ENCODE measurements around the gene TNFRSF4. TPM values are rescaled to one million over a fixed set of nuclear protein-coding genes. Genes with fewer than 3 reads are reported as not detected.

Gene TNFRSF4
- total RNA-seq, 1 experiment from 2014 or later: 0.62 TPM

DNA sequence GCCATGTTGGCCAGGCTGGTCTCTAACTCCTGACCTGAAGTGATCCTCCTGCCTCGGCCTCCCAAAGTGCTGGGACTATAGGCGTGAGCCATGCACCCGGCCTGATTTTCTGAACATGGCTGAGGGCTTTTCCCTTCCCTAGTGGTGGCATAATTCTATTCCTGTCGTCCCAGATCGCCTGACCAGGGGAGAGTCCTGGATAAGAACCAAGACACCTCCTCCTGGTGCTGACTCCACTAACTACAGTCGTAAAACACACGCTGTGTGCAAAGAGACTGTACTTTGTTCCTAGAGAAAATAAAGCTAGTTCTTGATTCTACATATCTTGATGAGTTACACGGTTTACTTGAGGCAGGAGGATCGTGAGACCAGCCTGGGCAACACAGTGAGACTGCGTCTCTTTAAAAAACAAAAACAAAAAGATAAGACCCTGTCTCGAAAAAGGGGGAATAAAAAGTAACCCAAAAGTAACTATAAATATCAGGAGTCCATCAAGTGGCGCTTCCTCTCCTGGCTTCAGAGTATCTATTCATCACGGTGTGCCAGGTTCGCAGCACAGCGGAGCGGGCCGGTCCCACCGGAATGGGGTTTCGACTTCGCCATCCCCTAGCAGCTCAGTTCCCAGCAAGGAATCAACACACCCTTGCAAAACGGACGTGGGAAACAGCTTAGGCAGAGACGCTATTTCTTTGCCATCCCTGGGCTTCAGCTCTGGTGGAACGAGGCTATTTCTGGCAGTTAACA lies 16.9 kb upstream of the TNFRSF4 start:
- DNase-seq (ENCODE audit: low read depth, low spot score) (no peak), ATAC-seq (peak; percentile 13; the same call in 1 of the 2 replicates)
- peak overlapping the region; percentile 98 for H3K27ac ChIP-seq (ENCODE audit: low read length)
- peaks cover 22% of the 10 kb centered on the region for H3K4me1 ChIP-seq (ENCODE audit: control insufficient read depth, insufficient read depth, low read length)
- BruUV-seq (replicated peaks): TSS peak; percentile 92
- H3K36me3 ChIP-seq (ENCODE audit: control insufficient read depth, insufficient read depth, low read length): peaks cover 8% of the 10 kb centered on the region; the same call in 1 of the 2 replicates
- in situ Hi-C loops (cut with HindIII; ENCODE audit: low pct_unique_long_range_greater_than_20kb, low sequenced_read_pairs) (no loop called here), intact Hi-C loops (cut with micrococcal nuclease; ENCODE audit: unreplicated experiment) (loop anchor here (5.0 kb wide), 1 partner anchor 109 kb away; no protein-coding TSS in a partner anchor)
- POLR2A ChIA-PET: interaction anchor here (0.6 kb wide), 1 partner anchor 127 kb away, joined by 3 read pairs; no protein-coding TSS in a partner anchor
- no peaks in the 10 kb centered on the region for H3K27me3 ChIP-seq (ENCODE audit: control insufficient read depth, insufficient read depth, low read length)
- TF ChIP-seq, protein P1, sequence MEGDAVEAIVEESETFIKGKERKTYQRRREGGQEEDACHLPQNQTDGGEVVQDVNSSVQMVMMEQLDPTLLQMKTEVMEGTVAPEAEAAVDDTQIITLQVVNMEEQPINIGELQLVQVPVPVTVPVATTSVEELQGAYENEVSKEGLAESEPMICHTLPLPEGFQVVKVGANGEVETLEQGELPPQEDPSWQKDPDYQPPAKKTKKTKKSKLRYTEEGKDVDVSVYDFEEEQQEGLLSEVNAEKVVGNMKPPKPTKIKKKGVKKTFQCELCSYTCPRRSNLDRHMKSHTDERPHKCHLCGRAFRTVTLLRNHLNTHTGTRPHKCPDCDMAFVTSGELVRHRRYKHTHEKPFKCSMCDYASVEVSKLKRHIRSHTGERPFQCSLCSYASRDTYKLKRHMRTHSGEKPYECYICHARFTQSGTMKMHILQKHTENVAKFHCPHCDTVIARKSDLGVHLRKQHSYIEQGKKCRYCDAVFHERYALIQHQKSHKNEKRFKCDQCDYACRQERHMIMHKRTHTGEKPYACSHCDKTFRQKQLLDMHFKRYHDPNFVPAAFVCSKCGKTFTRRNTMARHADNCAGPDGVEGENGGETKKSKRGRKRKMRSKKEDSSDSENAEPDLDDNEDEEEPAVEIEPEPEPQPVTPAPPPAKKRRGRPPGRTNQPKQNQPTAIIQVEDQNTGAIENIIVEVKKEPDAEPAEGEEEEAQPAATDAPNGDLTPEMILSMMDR (IDR thresholded peaks at IDR 0.05): no peak
- no peak for TF ChIP-seq SIN3A (IDR thresholded peaks at IDR 0.05; ENCODE audit: borderline replicate concordance, insufficient read depth, low read depth, low read length)
- TF ChIP-seq TCF7L2 (IDR thresholded peaks at IDR 0.05; ENCODE audit: low read depth, low read length): no peak
- TF ChIP-seq, protein P2, sequence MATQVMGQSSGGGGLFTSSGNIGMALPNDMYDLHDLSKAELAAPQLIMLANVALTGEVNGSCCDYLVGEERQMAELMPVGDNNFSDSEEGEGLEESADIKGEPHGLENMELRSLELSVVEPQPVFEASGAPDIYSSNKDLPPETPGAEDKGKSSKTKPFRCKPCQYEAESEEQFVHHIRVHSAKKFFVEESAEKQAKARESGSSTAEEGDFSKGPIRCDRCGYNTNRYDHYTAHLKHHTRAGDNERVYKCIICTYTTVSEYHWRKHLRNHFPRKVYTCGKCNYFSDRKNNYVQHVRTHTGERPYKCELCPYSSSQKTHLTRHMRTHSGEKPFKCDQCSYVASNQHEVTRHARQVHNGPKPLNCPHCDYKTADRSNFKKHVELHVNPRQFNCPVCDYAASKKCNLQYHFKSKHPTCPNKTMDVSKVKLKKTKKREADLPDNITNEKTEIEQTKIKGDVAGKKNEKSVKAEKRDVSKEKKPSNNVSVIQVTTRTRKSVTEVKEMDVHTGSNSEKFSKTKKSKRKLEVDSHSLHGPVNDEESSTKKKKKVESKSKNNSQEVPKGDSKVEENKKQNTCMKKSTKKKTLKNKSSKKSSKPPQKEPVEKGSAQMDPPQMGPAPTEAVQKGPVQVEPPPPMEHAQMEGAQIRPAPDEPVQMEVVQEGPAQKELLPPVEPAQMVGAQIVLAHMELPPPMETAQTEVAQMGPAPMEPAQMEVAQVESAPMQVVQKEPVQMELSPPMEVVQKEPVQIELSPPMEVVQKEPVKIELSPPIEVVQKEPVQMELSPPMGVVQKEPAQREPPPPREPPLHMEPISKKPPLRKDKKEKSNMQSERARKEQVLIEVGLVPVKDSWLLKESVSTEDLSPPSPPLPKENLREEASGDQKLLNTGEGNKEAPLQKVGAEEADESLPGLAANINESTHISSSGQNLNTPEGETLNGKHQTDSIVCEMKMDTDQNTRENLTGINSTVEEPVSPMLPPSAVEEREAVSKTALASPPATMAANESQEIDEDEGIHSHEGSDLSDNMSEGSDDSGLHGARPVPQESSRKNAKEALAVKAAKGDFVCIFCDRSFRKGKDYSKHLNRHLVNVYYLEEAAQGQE (IDR thresholded peaks at IDR 0.05; ENCODE audit: insufficient read depth in 1 of 2, low read depth in 2 of 2, low read length in 1 of 2): no peak
- TF ChIP-seq POLR2AphosphoS5 (IDR thresholded peaks at IDR 0.05; ENCODE audit: low read depth, low read length): no peak
- no peaks in the 10 kb centered on the region for H3K9me3 ChIP-seq (ENCODE audit: control insufficient read depth, insufficient read depth, low read depth, low read length)
- CTCF ChIA-PET: interaction anchor here (0.6 to 1.4 kb wide), 2 partner anchors 108 to 286 kb away, joined by 3 to 10 read pairs; no protein-coding TSS in a partner anchor
- peak overlapping the region; percentile 89 to 98 for H3K4me3 ChIP-seq (ENCODE audit: low read depth in 2 of 2, low read length in 2 of 2)

DNA sequence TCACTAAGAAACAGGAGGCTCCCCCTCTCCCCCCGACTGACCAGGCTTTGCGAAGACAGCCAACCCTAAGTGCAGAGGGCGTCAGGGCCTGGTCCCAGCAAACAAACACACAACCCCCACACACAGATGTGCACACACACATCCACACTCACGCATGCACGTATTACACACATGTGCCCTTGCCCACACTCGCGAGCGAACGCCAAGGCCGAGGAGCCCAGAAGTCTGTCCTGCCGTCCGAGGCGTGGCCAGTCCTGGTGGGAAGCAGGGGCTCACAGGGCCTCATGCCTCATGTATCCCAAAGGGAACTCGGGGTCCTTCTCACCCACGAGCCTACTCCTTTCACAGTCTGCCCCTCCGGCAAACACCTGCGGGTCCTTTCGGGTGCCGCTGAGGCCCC lies 15.8 kb upstream of the TNFRSF4 start:
- intact Hi-C loops (cut with micrococcal nuclease; ENCODE audit: unreplicated experiment): loop anchor here (5.0 kb wide), 1 partner anchor 107 kb away; no protein-coding TSS in a partner anchor
- CTCF ChIA-PET: no interaction called here
- ATAC-seq: no peak

More for the DNA sequence above, 15.8 kb upstream of the TNFRSF4 start:
- BruUV-seq (replicated peaks): no TSS peak
- POLR2A ChIA-PET: interaction anchor here (0.5 kb wide), 1 partner anchor 52 kb away, joined by 4 read pairs; no protein-coding TSS in a partner anchor
- Histone ChIP-seq H3K9me3 (ENCODE audit: control insufficient read depth, insufficient read depth, low read depth, low read length) (no peaks in the 10 kb centered on the region), H3K36me3 (ENCODE audit: control insufficient read depth, insufficient read depth, low read length) (peaks cover 8% of the 10 kb centered on the region; the same call in 1 of the 2 replicates), H3K4me3 (ENCODE audit: low read depth in 2 of 2, low read length in 2 of 2) (peak overlapping the region in 1 of 2 experiments; percentile 3; a peak in 1 of 4 replicates), H3K27ac (ENCODE audit: low read length) (no peak overlapping the region; the same call in 1 of the 2 replicates), H3K27me3 (ENCODE audit: control insufficient read depth, insufficient read depth, low read length) (no peaks in the 10 kb centered on the region), H3K4me1 (ENCODE audit: control insufficient read depth, insufficient read depth, low read length) (peaks cover 18% of the 10 kb centered on the region)
- in situ Hi-C loops (cut with HindIII; ENCODE audit: low pct_unique_long_range_greater_than_20kb, low sequenced_read_pairs): no loop called here
- TF ChIP-seq TCF7L2 (IDR thresholded peaks at IDR 0.05; ENCODE audit: low read depth, low read length) (no peak), SIN3A (IDR thresholded peaks at IDR 0.05; ENCODE audit: borderline replicate concordance, insufficient read depth, low read depth, low read length) (no peak), POLR2AphosphoS5 (IDR thresholded peaks at IDR 0.05; ENCODE audit: low read depth, low read length) (no peak)
- TF ChIP-seq, protein P2 (IDR thresholded peaks at IDR 0.05; ENCODE audit: insufficient read depth in 1 of 2, low read depth in 2 of 2, low read length in 1 of 2): no peak
- DNase-seq (ENCODE audit: low read depth, low spot score): no peak

Measured in Panc1 (cell line).